ENCODE results near the gene STRBP.

Gene STRBP

GRCh38 chr9:123128591-123128990 is 139.8 kb downstream of the STRBP start:
- DNase-seq (ENCODE audit: low read depth): no peak

- DNase-seq (ENCODE audit: low read depth): no peak
Observed at GRCh38 chr9:123127512-123128075, 140.8 kb downstream of the STRBP start.

- DNase-seq (ENCODE audit: low read depth): no peak
Observed at GRCh38 chr9:123121457-123121856, 146.9 kb downstream of the STRBP start.

GRCh38 chr9:123120953-123121352 is 147.4 kb downstream of the STRBP start:
- DNase-seq (ENCODE audit: low read depth): no peak

- no peak for DNase-seq (ENCODE audit: low read depth)
Observed at GRCh38 chr9:123120131-123120530, 148.3 kb downstream of the STRBP start.

- DNase-seq (ENCODE audit: low read depth): no peak
Observed at GRCh38 chr9:123119566-123119965, 148.8 kb downstream of the STRBP start.

- DNase-seq (ENCODE audit: low read depth): no peak
Observed at GRCh38 chr9:123116036-123116435, 152.3 kb downstream of the STRBP start.

GRCh38 chr9:123115146-123115913 is 153.1 kb downstream of the STRBP start:
- no peak for DNase-seq (ENCODE audit: low read depth)

- no peak for DNase-seq (ENCODE audit: low read depth)
Observed at GRCh38 chr9:123113185-123113584, 155.2 kb downstream of the STRBP start.

GRCh38 chr9:123112015-123112975 is 156.1 kb downstream of the STRBP start:
- DNase-seq (ENCODE audit: low read depth): no peak

- no peak for DNase-seq (ENCODE audit: low read depth)
Observed at GRCh38 chr9:123111427-123112014, 156.9 kb downstream of the STRBP start.

GRCh38 chr9:123109540-123110279 is 158.7 kb downstream of the STRBP start:
- DNase-seq (ENCODE audit: low read depth): no peak

- no peak for DNase-seq (ENCODE audit: low read depth)
Observed at GRCh38 chr9:123108976-123109375, 159.4 kb downstream of the STRBP start.

GRCh38 chr9:123107639-123108285 is 160.6 kb downstream of the STRBP start:
- DNase-seq (ENCODE audit: low read depth): no peak

- no peak for DNase-seq (ENCODE audit: low read depth)
Observed at GRCh38 chr9:123105490-123105889, 162.9 kb downstream of the STRBP start.

GRCh38 chr9:123104807-123105206 is 163.6 kb downstream of the STRBP start:
- DNase-seq (ENCODE audit: low read depth): no peak

GRCh38 chr9:123102375-123103113 is 165.8 kb downstream of the STRBP start:
- DNase-seq (ENCODE audit: low read depth): no peak

GRCh38 chr9:123099548-123099947 is 168.8 kb downstream of the STRBP start:
- no peak for DNase-seq (ENCODE audit: low read depth)

GRCh38 chr9:123099042-123099441 is 169.3 kb downstream of the STRBP start:
- DNase-seq (ENCODE audit: low read depth): no peak

GRCh38 chr9:123098096-123098459 is 170.3 kb downstream of the STRBP start:
- DNase-seq (ENCODE audit: low read depth): no peak
